ENCODE data around the gene CCDC188.

CCDC188 gene

DNA sequence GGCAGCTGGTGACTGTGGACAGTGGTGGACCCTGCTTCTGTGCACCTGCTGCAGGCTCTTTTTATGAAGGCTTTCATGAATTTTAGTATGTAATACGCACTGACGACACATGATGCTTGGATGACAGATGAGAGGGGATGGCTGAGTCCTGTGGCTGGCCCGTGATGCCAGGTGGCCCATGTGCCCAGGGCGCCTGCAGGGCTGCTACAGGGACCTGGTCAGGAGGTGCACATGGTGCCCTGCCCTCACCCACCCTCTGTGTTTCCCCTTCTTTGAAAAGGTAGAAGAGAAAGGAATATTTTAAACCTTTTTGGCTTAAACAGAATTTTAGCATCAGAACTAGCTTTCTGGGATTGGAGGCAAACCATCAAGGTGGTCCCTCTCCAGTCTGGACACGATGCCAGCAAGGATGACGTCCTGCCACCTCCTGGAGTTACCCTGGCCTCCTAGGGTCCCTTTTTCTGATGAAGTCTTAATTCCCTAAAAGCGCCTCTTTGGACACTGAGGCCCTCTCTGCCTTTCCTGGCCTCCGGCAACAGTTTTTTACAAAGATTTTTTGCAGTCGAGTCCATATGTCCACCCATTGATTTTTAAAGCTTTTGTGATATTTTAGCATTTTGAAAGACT is 40.4 kb downstream of the CCDC188 start:
- no peak for DNase-seq (ENCODE audit: low read depth in 1 of 2, low spot score in 1 of 2)
- H3K4me3 ChIP-seq (replicated peaks; ENCODE audit: insufficient read depth, low read length), result no peak overlapping the region
- no peaks in the 10 kb centered on the region for H3K27me3 ChIP-seq (ENCODE audit: insufficient read depth, poor library complexity, severe bottlenecking)
- no peak overlapping the region for H3K27ac ChIP-seq (replicated peaks)
- TF ChIP-seq GABPA (IDR thresholded peaks at IDR 0.05; ENCODE audit: low read depth), result no peak
- peak; percentile 5; the same call in 1 of the 2 replicates for TF ChIP-seq POLR2AphosphoS5 (IDR thresholded peaks at IDR 0.05; ENCODE audit: low read depth)

DNA sequence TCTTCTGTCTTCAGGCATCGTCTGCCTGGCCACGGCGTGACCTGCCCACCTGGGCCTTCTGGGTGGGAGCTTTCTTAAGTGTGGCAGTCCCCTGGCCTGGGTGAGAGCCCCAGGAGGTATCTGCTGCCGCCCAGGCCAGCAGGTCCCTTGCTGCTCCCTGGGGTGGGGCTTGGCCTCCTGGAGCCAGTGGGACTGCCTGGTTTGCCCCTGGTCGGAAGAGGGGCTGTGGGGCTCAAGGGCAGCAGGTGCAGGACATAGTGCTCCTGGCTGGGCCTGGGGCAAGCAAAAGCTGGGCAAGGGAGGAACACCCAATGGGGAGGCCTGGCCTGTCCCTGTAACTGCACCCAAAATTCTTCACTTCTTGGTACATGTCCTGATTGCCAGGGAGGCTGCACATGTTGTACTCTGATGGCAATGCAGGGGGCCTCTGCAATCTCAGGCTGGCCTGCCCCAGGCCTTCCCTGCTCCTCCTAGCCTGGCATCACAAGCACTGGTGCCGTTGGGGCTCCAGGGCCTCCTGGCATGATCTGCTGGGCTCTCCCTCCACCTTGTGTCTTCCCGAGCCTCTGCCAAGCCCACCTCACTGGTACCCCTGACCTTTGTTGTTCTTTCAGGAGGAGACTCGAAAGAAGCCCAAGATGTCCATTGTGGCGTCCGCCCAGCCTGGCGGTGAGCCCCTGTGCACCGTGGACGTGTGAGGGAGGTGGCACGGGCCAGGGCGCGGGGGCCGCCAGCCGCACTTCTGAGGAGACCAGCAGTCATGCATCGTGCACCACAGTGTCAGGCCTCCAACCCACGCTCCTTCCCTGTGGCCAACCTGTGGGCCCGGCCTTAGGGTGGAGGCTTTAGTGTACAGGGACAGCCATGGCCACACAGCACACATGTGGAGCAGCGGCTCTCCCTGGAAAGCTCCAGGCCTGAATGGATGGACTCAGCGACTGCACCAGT is 41.2 kb downstream of the CCDC188 start:
- H3K4me3 ChIP-seq (replicated peaks; ENCODE audit: insufficient read depth, low read length), result no peak overlapping the region
- no peaks in the 10 kb centered on the region for H3K27me3 ChIP-seq (ENCODE audit: insufficient read depth, poor library complexity, severe bottlenecking)
- no peak overlapping the region for H3K27ac ChIP-seq (replicated peaks)
- DNase-seq (ENCODE audit: low read depth in 1 of 2, low spot score in 1 of 2), result no peak
- TF ChIP-seq POLR2AphosphoS5 (IDR thresholded peaks at IDR 0.05; ENCODE audit: low read depth), result peak; percentile 80
- TF ChIP-seq, protein P1, sequence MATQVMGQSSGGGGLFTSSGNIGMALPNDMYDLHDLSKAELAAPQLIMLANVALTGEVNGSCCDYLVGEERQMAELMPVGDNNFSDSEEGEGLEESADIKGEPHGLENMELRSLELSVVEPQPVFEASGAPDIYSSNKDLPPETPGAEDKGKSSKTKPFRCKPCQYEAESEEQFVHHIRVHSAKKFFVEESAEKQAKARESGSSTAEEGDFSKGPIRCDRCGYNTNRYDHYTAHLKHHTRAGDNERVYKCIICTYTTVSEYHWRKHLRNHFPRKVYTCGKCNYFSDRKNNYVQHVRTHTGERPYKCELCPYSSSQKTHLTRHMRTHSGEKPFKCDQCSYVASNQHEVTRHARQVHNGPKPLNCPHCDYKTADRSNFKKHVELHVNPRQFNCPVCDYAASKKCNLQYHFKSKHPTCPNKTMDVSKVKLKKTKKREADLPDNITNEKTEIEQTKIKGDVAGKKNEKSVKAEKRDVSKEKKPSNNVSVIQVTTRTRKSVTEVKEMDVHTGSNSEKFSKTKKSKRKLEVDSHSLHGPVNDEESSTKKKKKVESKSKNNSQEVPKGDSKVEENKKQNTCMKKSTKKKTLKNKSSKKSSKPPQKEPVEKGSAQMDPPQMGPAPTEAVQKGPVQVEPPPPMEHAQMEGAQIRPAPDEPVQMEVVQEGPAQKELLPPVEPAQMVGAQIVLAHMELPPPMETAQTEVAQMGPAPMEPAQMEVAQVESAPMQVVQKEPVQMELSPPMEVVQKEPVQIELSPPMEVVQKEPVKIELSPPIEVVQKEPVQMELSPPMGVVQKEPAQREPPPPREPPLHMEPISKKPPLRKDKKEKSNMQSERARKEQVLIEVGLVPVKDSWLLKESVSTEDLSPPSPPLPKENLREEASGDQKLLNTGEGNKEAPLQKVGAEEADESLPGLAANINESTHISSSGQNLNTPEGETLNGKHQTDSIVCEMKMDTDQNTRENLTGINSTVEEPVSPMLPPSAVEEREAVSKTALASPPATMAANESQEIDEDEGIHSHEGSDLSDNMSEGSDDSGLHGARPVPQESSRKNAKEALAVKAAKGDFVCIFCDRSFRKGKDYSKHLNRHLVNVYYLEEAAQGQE (IDR thresholded peaks at IDR 0.05; ENCODE audit: insufficient replicate concordance, low read depth), result no peak

DNA sequence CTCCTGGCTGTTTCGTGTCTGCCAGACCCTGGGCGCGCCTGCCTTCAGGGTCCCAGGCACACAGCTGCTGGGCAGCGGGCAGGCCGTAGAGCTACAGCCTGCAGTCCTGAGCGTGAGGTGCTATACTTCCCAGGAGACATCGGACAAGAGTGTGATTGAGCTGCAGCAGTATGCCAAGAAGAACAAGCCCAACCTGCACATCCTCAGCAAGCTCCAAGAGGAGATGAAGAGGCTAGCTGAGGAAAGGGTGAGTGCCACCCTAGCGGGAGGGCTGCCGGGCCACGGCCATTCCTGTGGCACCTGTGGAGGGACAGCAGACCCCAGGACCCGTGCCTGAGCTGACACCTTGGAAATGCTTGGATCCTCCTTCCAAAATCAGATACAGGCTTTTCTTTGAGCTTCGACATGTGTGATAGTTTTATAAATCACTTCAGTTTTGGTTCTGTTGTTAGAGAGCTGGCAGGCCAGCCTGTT is 42.1 kb downstream of the CCDC188 start:
- H3K27ac ChIP-seq (replicated peaks), result no peak overlapping the region
- no peaks in the 10 kb centered on the region for H3K27me3 ChIP-seq (ENCODE audit: insufficient read depth, poor library complexity, severe bottlenecking)
- H3K4me3 ChIP-seq (replicated peaks; ENCODE audit: insufficient read depth, low read length), result no peak overlapping the region
- no peak for DNase-seq (ENCODE audit: low read depth in 1 of 2, low spot score in 1 of 2)
- TF ChIP-seq, protein P2, sequence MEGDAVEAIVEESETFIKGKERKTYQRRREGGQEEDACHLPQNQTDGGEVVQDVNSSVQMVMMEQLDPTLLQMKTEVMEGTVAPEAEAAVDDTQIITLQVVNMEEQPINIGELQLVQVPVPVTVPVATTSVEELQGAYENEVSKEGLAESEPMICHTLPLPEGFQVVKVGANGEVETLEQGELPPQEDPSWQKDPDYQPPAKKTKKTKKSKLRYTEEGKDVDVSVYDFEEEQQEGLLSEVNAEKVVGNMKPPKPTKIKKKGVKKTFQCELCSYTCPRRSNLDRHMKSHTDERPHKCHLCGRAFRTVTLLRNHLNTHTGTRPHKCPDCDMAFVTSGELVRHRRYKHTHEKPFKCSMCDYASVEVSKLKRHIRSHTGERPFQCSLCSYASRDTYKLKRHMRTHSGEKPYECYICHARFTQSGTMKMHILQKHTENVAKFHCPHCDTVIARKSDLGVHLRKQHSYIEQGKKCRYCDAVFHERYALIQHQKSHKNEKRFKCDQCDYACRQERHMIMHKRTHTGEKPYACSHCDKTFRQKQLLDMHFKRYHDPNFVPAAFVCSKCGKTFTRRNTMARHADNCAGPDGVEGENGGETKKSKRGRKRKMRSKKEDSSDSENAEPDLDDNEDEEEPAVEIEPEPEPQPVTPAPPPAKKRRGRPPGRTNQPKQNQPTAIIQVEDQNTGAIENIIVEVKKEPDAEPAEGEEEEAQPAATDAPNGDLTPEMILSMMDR (IDR thresholded peaks at IDR 0.05; ENCODE audit: insufficient read depth, low read length), result no peak
- TF ChIP-seq, protein P1 (IDR thresholded peaks at IDR 0.05; ENCODE audit: insufficient replicate concordance, low read depth), result no peak
- TF ChIP-seq SPI1 (IDR thresholded peaks at IDR 0.05; ENCODE audit: borderline replicate concordance, low read depth), result no peak
- no peak for TF ChIP-seq GABPA (IDR thresholded peaks at IDR 0.05; ENCODE audit: low read depth)
- no peak; the same call in 1 of the 2 replicates for TF ChIP-seq POLR2AphosphoS5 (IDR thresholded peaks at IDR 0.05; ENCODE audit: low read depth)

DNA sequence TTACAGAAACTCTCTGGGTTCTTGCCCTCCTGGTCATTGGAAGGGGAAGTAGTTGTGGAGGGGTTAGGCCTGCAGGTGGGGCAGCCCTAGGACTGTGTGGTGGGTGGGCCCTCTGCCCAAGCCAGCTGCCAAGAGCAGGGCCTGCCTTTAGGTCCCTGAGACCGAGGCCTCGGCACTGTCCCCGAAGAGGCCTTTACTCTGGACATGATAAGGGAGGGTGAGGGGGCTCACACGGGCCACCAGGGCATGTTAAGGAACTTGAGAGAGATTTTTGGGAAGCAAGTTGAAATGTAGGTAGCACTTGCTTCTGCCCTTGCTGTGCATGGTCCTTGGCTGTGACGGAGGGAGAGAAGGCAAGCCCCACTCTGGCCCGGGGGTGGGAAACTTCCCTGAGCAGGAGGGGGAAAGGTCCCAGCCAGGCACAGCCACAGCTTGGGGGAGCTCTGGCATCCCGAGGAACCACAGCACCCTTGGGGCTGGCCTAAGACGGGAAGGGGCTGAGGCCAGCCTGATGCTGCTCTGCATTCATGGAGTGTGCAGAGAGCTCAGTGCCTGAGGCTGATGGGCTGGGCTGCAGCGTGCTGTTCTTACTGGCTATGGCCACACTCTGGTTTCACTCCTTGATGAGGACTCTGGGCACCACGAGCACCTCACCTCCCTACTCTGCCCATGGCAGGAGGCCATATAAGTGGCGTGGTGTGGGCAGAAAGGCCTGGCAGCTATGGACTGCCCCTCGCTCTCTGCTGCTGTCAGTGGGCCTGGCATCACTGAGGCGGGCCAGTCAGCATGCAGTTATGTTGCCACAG is 42.7 kb downstream of the CCDC188 start:
- no peak for DNase-seq (ENCODE audit: low read depth in 1 of 2, low spot score in 1 of 2)
- no peak overlapping the region for H3K4me3 ChIP-seq (replicated peaks; ENCODE audit: insufficient read depth, low read length)
- no peak overlapping the region for H3K27ac ChIP-seq (replicated peaks)
- no peaks in the 10 kb centered on the region for H3K27me3 ChIP-seq (ENCODE audit: insufficient read depth, poor library complexity, severe bottlenecking)
- TF ChIP-seq GABPA (IDR thresholded peaks at IDR 0.05; ENCODE audit: low read depth) (no peak), POLR2AphosphoS5 (IDR thresholded peaks at IDR 0.05; ENCODE audit: low read depth) (peak; percentile 34; the same call in 1 of the 2 replicates)
